Esophagus squamous epithelium (tissue), 4 donors: ENCODE measurements around the gene TRPC6.

Source experiments
- POLR2A ChIP-seq, 4 donors: fragments of 450-650 bp; IDR thresholded peaks; one replicate each; pipeline ENCODE4 v1.6.1; 2017; ENCODE audit warnings: antibody characterized with exemption in 4 of 4, mild to moderate bottlenecking in 4 of 4, moderate library complexity in 3 of 4
- TF ChIP-seq, protein P1 (sequence below), 6 experiments: fragments of 450-650 bp in 4 of 6; fragments of 200-600 bp in 2 of 6; sonication (generic) in 2 of 6; IDR thresholded peaks; one replicate each; pipeline ENCODE4 v1.5.1; 2016 to 2019; ENCODE audit warnings: antibody characterized with exemption in 6 of 6, mild to moderate bottlenecking in 4 of 6, moderate library complexity in 4 of 6

DNA sequence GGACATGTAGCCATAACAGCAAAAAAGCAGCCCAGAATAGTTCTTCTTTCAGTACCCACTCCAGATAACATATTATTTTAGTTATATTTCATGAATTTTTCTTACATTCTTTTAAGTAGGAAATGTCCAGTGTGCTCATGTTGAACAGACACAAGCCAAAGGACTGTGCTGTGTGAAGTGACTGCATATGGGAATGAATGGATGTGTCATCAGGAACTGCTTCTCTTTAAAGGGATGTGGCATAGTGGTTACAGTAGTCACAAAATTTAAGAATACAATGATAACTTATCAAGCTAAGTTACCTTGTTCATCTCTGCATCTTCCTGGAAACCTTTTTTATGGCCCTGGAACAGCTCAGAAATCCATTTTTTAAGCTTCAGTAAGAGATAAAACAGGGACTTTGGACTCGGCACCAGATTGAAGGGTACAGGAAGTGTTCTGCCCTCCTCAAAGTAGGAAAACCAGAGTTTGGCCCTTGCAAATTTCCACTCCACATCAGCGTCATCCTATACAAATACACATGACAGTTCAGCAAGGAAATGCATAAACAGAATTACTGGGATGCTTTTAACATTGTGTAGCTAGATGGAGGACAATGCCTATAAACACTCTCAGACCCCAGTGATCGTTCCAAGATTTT lies 112.8 kb downstream of the TRPC6 start:
- TF ChIP-seq POLR2A (IDR thresholded peaks at IDR 0.05) = no peak
- TF ChIP-seq, protein P1, sequence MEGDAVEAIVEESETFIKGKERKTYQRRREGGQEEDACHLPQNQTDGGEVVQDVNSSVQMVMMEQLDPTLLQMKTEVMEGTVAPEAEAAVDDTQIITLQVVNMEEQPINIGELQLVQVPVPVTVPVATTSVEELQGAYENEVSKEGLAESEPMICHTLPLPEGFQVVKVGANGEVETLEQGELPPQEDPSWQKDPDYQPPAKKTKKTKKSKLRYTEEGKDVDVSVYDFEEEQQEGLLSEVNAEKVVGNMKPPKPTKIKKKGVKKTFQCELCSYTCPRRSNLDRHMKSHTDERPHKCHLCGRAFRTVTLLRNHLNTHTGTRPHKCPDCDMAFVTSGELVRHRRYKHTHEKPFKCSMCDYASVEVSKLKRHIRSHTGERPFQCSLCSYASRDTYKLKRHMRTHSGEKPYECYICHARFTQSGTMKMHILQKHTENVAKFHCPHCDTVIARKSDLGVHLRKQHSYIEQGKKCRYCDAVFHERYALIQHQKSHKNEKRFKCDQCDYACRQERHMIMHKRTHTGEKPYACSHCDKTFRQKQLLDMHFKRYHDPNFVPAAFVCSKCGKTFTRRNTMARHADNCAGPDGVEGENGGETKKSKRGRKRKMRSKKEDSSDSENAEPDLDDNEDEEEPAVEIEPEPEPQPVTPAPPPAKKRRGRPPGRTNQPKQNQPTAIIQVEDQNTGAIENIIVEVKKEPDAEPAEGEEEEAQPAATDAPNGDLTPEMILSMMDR (IDR thresholded peaks at IDR 0.05) = no peak
